Hepatic stellate cell (primary cell): ENCODE data around the gene KLK15.
"Not testable (repeated sequence)": the region's sequence is repeated elsewhere in the genome, so short reads cannot be mapped to it uniquely, and the experiment has no call there.

Experiments
- DNase-seq: peaks from one replicate; pipeline ENCODE4 v3.0.0; 2011; ENCODE audit warnings: low spot score

Gene KLK15

GRCh38 chr19:50820549-50821247 is 12.7 kb downstream of the KLK15 start:
- DNase-seq: no peak

- no peak for DNase-seq
Observed at GRCh38 chr19:50820086-50820485, 13.3 kb downstream of the KLK15 start.

- DNase-seq: no peak
Observed at GRCh38 chr19:50819636-50820035, 13.7 kb downstream of the KLK15 start.

GRCh38 chr19:50818859-50819472 is 14.4 kb downstream of the KLK15 start:
- no peak for DNase-seq

GRCh38 chr19:50817941-50818858 is 15.2 kb downstream of the KLK15 start:
- DNase-seq: peak; percentile 60

GRCh38 chr19:50815439-50815838 is 17.9 kb downstream of the KLK15 start:
- no peak for DNase-seq

GRCh38 chr19:50814883-50815282 is 18.5 kb downstream of the KLK15 start:
- no peak for DNase-seq

GRCh38 chr19:50812474-50812873 is 20.9 kb downstream of the KLK15 start:
- no peak for DNase-seq

- not testable (repeated sequence) for DNase-seq
Observed at GRCh38 chr19:50811622-50812238, 21.6 kb downstream of the KLK15 start.

GRCh38 chr19:50808856-50809255 is 24.5 kb downstream of the KLK15 start:
- DNase-seq: no peak

- DNase-seq: peak; percentile 99
Observed at GRCh38 chr19:50804420-50805272, 28.7 kb downstream of the KLK15 start.

GRCh38 chr19:50803633-50804419 is 29.5 kb downstream of the KLK15 start:
- DNase-seq: no peak

GRCh38 chr19:50801107-50801506 is 32.3 kb downstream of the KLK15 start:
- no peak for DNase-seq

- no peak for DNase-seq
Observed at GRCh38 chr19:50799547-50799851, 33.9 kb downstream of the KLK15 start.

- DNase-seq: no peak
Observed at GRCh38 chr19:50798659-50799546, 34.5 kb downstream of the KLK15 start.

- no peak for DNase-seq
Observed at GRCh38 chr19:50797781-50798658, 35.4 kb downstream of the KLK15 start.

- DNase-seq: no peak
Observed at GRCh38 chr19:50797429-50797780, 36.0 kb downstream of the KLK15 start.

GRCh38 chr19:50796634-50797428 is 36.5 kb downstream of the KLK15 start:
- no peak for DNase-seq
